ENCODE measurements around the gene HTR3C. TPM values are rescaled to one million over a fixed set of nuclear protein-coding genes. Genes with fewer than 3 reads are reported as not detected.

HTR3C gene
- total RNA-seq, 2 experiments from 2014 or later: not detected

DNA sequence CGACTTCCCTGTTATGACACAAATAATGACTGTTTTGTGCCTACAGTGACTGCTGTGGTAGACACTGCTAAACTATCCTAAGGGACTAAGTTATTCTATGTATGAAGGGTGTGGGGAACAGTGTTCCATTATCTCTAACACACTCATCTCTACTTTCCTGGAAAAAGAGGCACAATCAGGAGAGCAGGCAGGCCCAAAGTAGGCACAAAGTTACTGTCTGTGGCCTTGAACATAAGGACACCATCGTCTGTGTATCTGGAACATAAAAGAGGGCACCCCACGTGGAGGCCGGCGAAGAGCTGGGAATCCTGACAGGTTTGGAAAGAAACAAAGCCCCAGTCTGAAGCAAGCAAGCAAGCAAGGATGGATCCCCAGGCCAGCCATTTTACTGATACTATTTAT, 36.7 kb upstream of the HTR3C start:
- peak overlapping the region; percentile 88 for H3K4me2 ChIP-seq (ENCODE audit: low read length)
- H3K36me3 ChIP-seq (ENCODE audit: insufficient read depth, low read length): peaks cover 21% of the 10 kb centered on the region
- no peak overlapping the region for H3K4me3 ChIP-seq (ENCODE audit: low read depth, low read length, poor library complexity, severe bottlenecking)

DNA sequence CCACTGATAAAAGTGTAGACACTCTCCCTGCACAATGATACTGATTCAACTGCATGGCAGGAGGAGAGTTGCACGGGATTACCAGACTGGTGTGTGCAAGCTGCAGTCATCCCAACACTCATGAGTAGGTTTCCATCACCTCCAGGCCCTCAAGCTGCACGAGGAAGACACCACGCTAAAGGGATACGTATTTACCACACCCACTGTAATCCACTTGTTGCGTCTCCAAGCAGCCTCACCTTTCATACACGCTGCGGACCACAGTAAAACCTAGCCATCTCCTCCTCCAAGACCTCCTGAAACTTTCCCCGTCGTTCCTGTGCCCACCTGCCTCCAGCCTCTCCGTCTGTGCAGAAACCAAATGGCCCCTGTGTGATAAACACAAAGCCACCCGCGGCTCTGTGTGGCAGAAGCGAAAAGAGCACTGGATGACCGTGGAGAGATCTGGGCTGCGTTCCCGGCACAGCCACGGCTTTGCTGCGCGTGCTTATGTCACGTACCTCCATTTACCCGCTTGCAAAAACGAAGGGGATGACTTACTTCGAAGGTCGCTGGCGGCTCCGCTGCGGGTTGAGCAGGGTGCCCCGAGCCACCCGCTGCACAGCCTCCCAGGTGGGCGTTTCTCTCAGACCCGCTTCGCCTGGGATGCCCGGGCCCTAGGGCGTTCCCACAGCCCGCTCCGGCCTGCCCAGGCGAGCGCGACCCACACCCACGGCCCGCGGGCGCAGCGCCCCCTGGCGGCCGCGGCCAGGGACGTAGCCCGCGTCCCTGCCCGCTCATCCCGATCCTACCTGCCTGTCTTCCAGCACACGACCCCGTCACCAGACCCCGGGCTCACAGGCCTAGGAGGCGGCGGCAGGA, 35.8 kb upstream of the HTR3C start:
- intact Hi-C loops (cut with micrococcal nuclease; ENCODE audit: unreplicated experiment): loop anchor here (1.0 kb wide), 3 partner anchors 64 to 122 kb away; no protein-coding TSS in a partner anchor
- H3K36me3 ChIP-seq (ENCODE audit: insufficient read depth, low read length): peaks cover 13% of the 10 kb centered on the region
- no peaks in the 10 kb centered on the region for H4K20me1 ChIP-seq (ENCODE audit: insufficient read depth, low read length)
- CTCF ChIA-PET (ENCODE audit: unreplicated experiment): interaction anchor here (1.0 to 1.5 kb wide), 5 partner anchors 106 to 132 kb away, joined by 3 to 4 read pairs (median 4); partner anchors contain the start of gene PARL
- H3K9me3 ChIP-seq (ENCODE audit: low read length): no peaks in the 10 kb centered on the region
- no peaks in the 10 kb centered on the region for H3K9me2 ChIP-seq (ENCODE audit: insufficient read depth, low read length)
- peak overlapping the region; percentile 96 for H3K4me3 ChIP-seq (ENCODE audit: low read depth, low read length, poor library complexity, severe bottlenecking)
- DNase-seq (ENCODE audit: low spot score): peak; percentile 71
- peak overlapping the region; percentile 31 for H3K27ac ChIP-seq (ENCODE audit: low read depth, low read length, poor library complexity, severe bottlenecking)
- peak overlapping the region; percentile 88 for H3K4me2 ChIP-seq (ENCODE audit: low read length)
- peaks cover 23% of the 10 kb centered on the region for H3K4me1 ChIP-seq (ENCODE audit: insufficient read depth, low read length, poor library complexity, severe bottlenecking)
- TF ChIP-seq, protein P1, sequence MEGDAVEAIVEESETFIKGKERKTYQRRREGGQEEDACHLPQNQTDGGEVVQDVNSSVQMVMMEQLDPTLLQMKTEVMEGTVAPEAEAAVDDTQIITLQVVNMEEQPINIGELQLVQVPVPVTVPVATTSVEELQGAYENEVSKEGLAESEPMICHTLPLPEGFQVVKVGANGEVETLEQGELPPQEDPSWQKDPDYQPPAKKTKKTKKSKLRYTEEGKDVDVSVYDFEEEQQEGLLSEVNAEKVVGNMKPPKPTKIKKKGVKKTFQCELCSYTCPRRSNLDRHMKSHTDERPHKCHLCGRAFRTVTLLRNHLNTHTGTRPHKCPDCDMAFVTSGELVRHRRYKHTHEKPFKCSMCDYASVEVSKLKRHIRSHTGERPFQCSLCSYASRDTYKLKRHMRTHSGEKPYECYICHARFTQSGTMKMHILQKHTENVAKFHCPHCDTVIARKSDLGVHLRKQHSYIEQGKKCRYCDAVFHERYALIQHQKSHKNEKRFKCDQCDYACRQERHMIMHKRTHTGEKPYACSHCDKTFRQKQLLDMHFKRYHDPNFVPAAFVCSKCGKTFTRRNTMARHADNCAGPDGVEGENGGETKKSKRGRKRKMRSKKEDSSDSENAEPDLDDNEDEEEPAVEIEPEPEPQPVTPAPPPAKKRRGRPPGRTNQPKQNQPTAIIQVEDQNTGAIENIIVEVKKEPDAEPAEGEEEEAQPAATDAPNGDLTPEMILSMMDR (conservative IDR thresholded peaks at IDR 0.05; ENCODE audit: low read length): peak; percentile 95
- no peak for TF ChIP-seq EZH2phosphoT487 (IDR thresholded peaks at IDR 0.05; ENCODE audit: borderline replicate concordance, low read depth, low read length)
- H2AFZ ChIP-seq (ENCODE audit: low read length): peak overlapping the region; percentile 99
- no TSS peak for BruUV-seq (replicated peaks)
- POLR2A ChIA-PET: interaction anchor here (0.5 to 4.3 kb wide), 7 partner anchors 11 to 567 kb away, joined by 3 to 28 read pairs (median 7); no protein-coding TSS in a partner anchor
- H3K79me2 ChIP-seq (ENCODE audit: insufficient read depth, low read depth, low read length): peaks cover 4% of the 10 kb centered on the region; the same call in 1 of the 2 replicates

More for the DNA sequence above, 36.7 kb upstream of the HTR3C start:
- no peak for DNase-seq (ENCODE audit: low spot score)
- POLR2A ChIA-PET: interaction anchor here (0.5 to 4.3 kb wide), 4 partner anchors 10 to 566 kb away, joined by 3 to 28 read pairs (median 12); no protein-coding TSS in a partner anchor
- Histone ChIP-seq H3K4me1 (ENCODE audit: insufficient read depth, low read length, poor library complexity, severe bottlenecking) (peaks cover 23% of the 10 kb centered on the region), H3K9me3 (ENCODE audit: low read length) (no peaks in the 10 kb centered on the region), H3K27ac (ENCODE audit: low read depth, low read length, poor library complexity, severe bottlenecking) (no peak overlapping the region), H3K9me2 (ENCODE audit: insufficient read depth, low read length) (no peaks in the 10 kb centered on the region), H2AFZ (ENCODE audit: low read length) (no peak overlapping the region), H3K79me2 (ENCODE audit: insufficient read depth, low read depth, low read length) (peaks cover 4% of the 10 kb centered on the region; the same call in 1 of the 2 replicates), H4K20me1 (ENCODE audit: insufficient read depth, low read length) (no peaks in the 10 kb centered on the region)
- BruUV-seq (replicated peaks): no TSS peak
- intact Hi-C loops (cut with micrococcal nuclease; ENCODE audit: unreplicated experiment): no loop called here
- CTCF ChIA-PET (ENCODE audit: unreplicated experiment): interaction anchor here (1.2 to 1.3 kb wide), 2 partner anchors 112 to 120 kb away, joined by 3 to 4 read pairs; no protein-coding TSS in a partner anchor
- no peak for TF ChIP-seq EZH2phosphoT487 (IDR thresholded peaks at IDR 0.05; ENCODE audit: borderline replicate concordance, low read depth, low read length)
- TF ChIP-seq, protein P1 (conservative IDR thresholded peaks at IDR 0.05; ENCODE audit: low read length): no peak
